Right ventricle myocardium superior (tissue), 1 donor: Measurements from ENCODE around the gene KRT20. TPM values are rescaled to one million over a fixed set of nuclear protein-coding genes. Genes with fewer than 3 reads are reported as not detected.

Experiments used
- ATAC-seq: fragments of 200-7000 bp; cut with Tn5 transposase; one replicate; pipeline ENCODE4 v1.9.1; 2020; ENCODE audit warnings: mild to moderate bottlenecking; ENCODE audit not compliant: poor library complexity
- DNase-seq: peaks from one replicate; pipeline ENCODE4 v3.0.0-alpha.2; 2020
- intact Hi-C: fragments of 100-400 bp; cut with DNase I; formaldehyde crosslinking; loops from one replicate; pipeline ENCODE4 v1.11.2; 2022
- total RNA-seq: library from RNA; stranded (reverse); fragmentation: NEBNext Ultra II Directional; extraction: Animal tissue kit (Norgen Biotek cat#: 25700); gene quantifications from one replicate; pipeline ENCODE4 v1.2.1, GENCODE V29; 2021
- donor health status: DM: no; HTN: yes; CAD: no; lungs with severe emphysema.

The KRT20 gene
- total RNA-seq, 1 donor from 2014 or later = not detected

- intact Hi-C loops = loop anchor here (10.0 kb wide), 2 partner anchors 422 to 642 kb away; no protein-coding TSS in a partner anchor
- no peak for ATAC-seq
- no peak for DNase-seq
Measured at GRCh38 chr17:40903129-40903847, 18.2 kb upstream of the KRT20 start.

- ATAC-seq = no peak
- intact Hi-C loops = loop anchor here (10.0 kb wide), 2 partner anchors 422 to 642 kb away; no protein-coding TSS in a partner anchor
Measured at GRCh38 chr17:40902498-40902897, 17.5 kb upstream of the KRT20 start.

GRCh38 chr17:40901981-40902474 lies 17.0 kb upstream of the KRT20 start:
- ATAC-seq = no peak
- intact Hi-C loops = loop anchor here (10.0 kb wide), 2 partner anchors 423 to 643 kb away; no protein-coding TSS in a partner anchor
- no peak for DNase-seq

More at GRCh38 chr17:40902498-40902897, 17.5 kb upstream of the KRT20 start:
- DNase-seq = no peak

GRCh38 chr17:40900809-40901356 lies 15.8 kb upstream of the KRT20 start:
- intact Hi-C loops = loop anchor here (10.0 kb wide), 2 partner anchors 424 to 644 kb away; no protein-coding TSS in a partner anchor
- DNase-seq (no peak), ATAC-seq (no peak)

- ATAC-seq (no peak), DNase-seq (no peak)
- intact Hi-C loops = no loop called here
Measured at GRCh38 chr17:40896916-40897455, 11.9 kb upstream of the KRT20 start.

- intact Hi-C loops = no loop called here
- no peak for ATAC-seq
- DNase-seq = no peak
Measured at GRCh38 chr17:40895106-40895730, 10.2 kb upstream of the KRT20 start.

GRCh38 chr17:40888196-40888720 lies 3.2 kb upstream of the KRT20 start:
- DNase-seq (no peak), ATAC-seq (no peak)
- intact Hi-C loops = no loop called here

- DNase-seq (no peak), ATAC-seq (no peak)
- intact Hi-C loops = no loop called here
Measured at GRCh38 chr17:40886090-40886489, 1.0 kb upstream of the KRT20 start.

- ATAC-seq = no peak
- DNase-seq = no peak
- intact Hi-C loops = no loop called here
Measured at GRCh38 chr17:40883626-40884334, 1.3 kb downstream of the KRT20 start.

- no peak for ATAC-seq
- intact Hi-C loops = no loop called here
Measured at GRCh38 chr17:40883031-40883430, 2.0 kb downstream of the KRT20 start.

GRCh38 chr17:40879026-40879425 lies 6.0 kb downstream of the KRT20 start:
- ATAC-seq = no peak
- intact Hi-C loops = no loop called here
- no peak for DNase-seq

More at GRCh38 chr17:40883031-40883430, 2.0 kb downstream of the KRT20 start:
- DNase-seq = no peak

- DNase-seq (no peak), ATAC-seq (no peak)
- intact Hi-C loops = no loop called here
Measured at GRCh38 chr17:40878044-40878443, 7.0 kb downstream of the KRT20 start.

- no peak for ATAC-seq
- intact Hi-C loops = no loop called here
- no peak for DNase-seq
Measured at GRCh38 chr17:40873801-40874200, 11.2 kb downstream of the KRT20 start.

- no peak for DNase-seq
- ATAC-seq = no peak
- intact Hi-C loops = no loop called here
Measured at GRCh38 chr17:40873255-40873654, 11.8 kb downstream of the KRT20 start.

GRCh38 chr17:40872416-40872815 lies 12.6 kb downstream of the KRT20 start:
- DNase-seq (no peak), ATAC-seq (no peak)
- intact Hi-C loops = no loop called here

- ATAC-seq (no peak), DNase-seq (no peak)
- intact Hi-C loops = no loop called here
Measured at GRCh38 chr17:40871316-40871715, 13.7 kb downstream of the KRT20 start.

- intact Hi-C loops = no loop called here
- DNase-seq (no peak), ATAC-seq (no peak)
Measured at GRCh38 chr17:40870136-40870535, 14.9 kb downstream of the KRT20 start.

- ATAC-seq = no peak
- no peak for DNase-seq
- intact Hi-C loops = no loop called here
Measured at GRCh38 chr17:40866838-40867237, 18.2 kb downstream of the KRT20 start, which contains the start of gene KRT12. Gene KRT12 (minus strand): TSS chr17:40867223. CDS start chr17:40867186, 37 bp downstream.
